Spleen (tissue), 11 donors: ENCODE measurements around the gene DNTT. TPM values are rescaled to one million over a fixed set of nuclear protein-coding genes. Genes with fewer than 3 reads are reported as not detected.

ENCODE experiments used
- DNase-seq: peaks from one replicate; pipeline ENCODE4 v3.0.0-alpha.2; 2020
- H3K27ac ChIP-seq, 8 donors: fragments of 200-600 bp; sonication (generic) in 7 of 8; 1 replicate in 4 of 8; 2 replicates in 4 of 8; pipeline versions ENCODE4 v1.5.0 to v1.8.0; 2016 to 2021; ENCODE audit warnings: inconsistent platforms in 4 of 8, mild to moderate bottlenecking in 4 of 8, moderate library complexity in 1 of 8
- H3K27me3 ChIP-seq, 7 donors: fragments of 200-600 bp; sonication (generic) in 6 of 7; replicated peaks in 1 of 7; 1 replicate in 4 of 7; 2 replicates in 3 of 7; pipeline versions ENCODE4 v1.5.0 to v1.8.0; 2016 to 2021; ENCODE audit warnings: inconsistent platforms in 3 of 7, mild to moderate bottlenecking in 1 of 7
- H3K36me3 ChIP-seq, 6 donors: fragments of 200-600 bp; sonication (generic) in 5 of 6; 1 replicate in 4 of 6; 2 replicates in 2 of 6; pipeline versions ENCODE4 v1.5.0 to v1.8.0; 2016 to 2021; ENCODE audit warnings: inconsistent platforms in 2 of 6
- H3K4me1 ChIP-seq, 6 donors: fragments of 200-600 bp; sonication (generic) in 5 of 6; 1 replicate in 3 of 6; 2 replicates in 3 of 6; pipeline versions ENCODE4 v1.5.0 to v1.8.0; 2016 to 2021; ENCODE audit warnings: inconsistent platforms in 3 of 6
- H3K4me3 ChIP-seq, 8 donors: fragments of 200-600 bp; sonication (generic) in 7 of 8; 1 replicate in 4 of 8; 2 replicates in 4 of 8; pipeline versions ENCODE4 v1.5.0 to v1.8.0; 2016 to 2021; ENCODE audit warnings: inconsistent platforms in 4 of 8, mild to moderate bottlenecking in 4 of 8, moderate library complexity in 2 of 8
- H3K9me3 ChIP-seq, 8 donors: fragments of 200-600 bp; sonication (generic) in 7 of 8; 1 replicate in 4 of 8; 2 replicates in 4 of 8; pipeline versions ENCODE4 v1.5.0 to v1.8.0; 2016 to 2021; ENCODE audit warnings: inconsistent platforms in 4 of 8
- POLR2A ChIP-seq, 3 donors: fragments of 450-650 bp; IDR thresholded peaks; one replicate each; pipeline ENCODE4 v1.5.1; 2017; ENCODE audit warnings: antibody characterized with exemption in 3 of 3, mild to moderate bottlenecking in 1 of 3
- POLR2AphosphoS5 ChIP-seq, 3 donors: sonication (generic); formaldehyde crosslinking; IDR thresholded peaks; one replicate each; pipeline ENCODE4 v1.5.1; 2017; ENCODE audit warnings: antibody characterized with exemption in 3 of 3
- WGBS, 5 donors: extraction: QIAGEN DNeasy Blood & Tissue Kit in 3 of 5; methylation state at CpG; one replicate each; pipeline versions ENCODE4 v1.1.5 to v1.1.7; 2013 to 2018; 5-methylcytosine and 5-hydroxymethylcytosine counted together
- intact Hi-C: fragments of 100-400 bp; cut with DNase I; formaldehyde crosslinking; loops from one replicate; pipeline ENCODE4 v1.15.0; 2023; ENCODE audit warnings: low total_unique reads
- polyA plus RNA-seq, 3 donors: library from polyadenylated mRNA; stranded (reverse); fragments of 200-250 nt; gene quantifications; one replicate each; pipeline ENCODE4 v1.2.1, GENCODE V29; 2013
- total RNA-seq, 7 donors: library from RNA; depleted of rRNA in 3 of 7; stranded (reverse); fragments of >200 nt in 3 of 7; fragmentation: NEBNext Ultra II Directional in 4 of 7; extraction: Animal tissue kit (Norgen Biotek cat#: 25700) in 4 of 7; gene quantifications; one replicate each; pipeline versions ENCODE4 v1.1.0 to v1.2.1, GENCODE V29; 2016 to 2021
- TF ChIP-seq, protein P1 (sequence below), 11 experiments: fragments of 200-600 bp in 7 of 11; fragments of 450-650 bp in 4 of 11; sonication (generic) in 4 of 11; IDR thresholded peaks in 8 of 11; conservative IDR thresholded peaks in 3 of 11; 1 replicate in 7 of 11; 2 replicates in 4 of 11; pipeline versions ENCODE4 v1.4.0 to v1.8.0; 2016 to 2021; ENCODE audit warnings: antibody characterized with exemption in 11 of 11, inconsistent platforms in 4 of 11, mild to moderate bottlenecking in 1 of 11
- donor health status: healthy with polysubstance abuse.
- donor health status: DM: no; HTN: no; CAD: no; lungs with moderate emphysema.
- donor health status: DM: no; HTN: no; CAD: no.
- donor health status: Bipolar disorder and iron deficiency.
- donor health status: healthy.
- donor health status: DM: no; HTN: no; CAD: no.
- donor health status: DM: yes; HTN: yes; CAD: no.

DNTT gene
- total and polyA plus RNA-seq, 10 donors, result 0.08 to 0.59 TPM; not detected in 8

GRCh38 chr10:96378741-96379140, 74.5 kb downstream of the DNTT start:
- Histone ChIP-seq H3K9me3 (no peaks in the 10 kb centered on the region), H3K36me3 (no peaks in the 10 kb centered on the region), H3K4me1 (peaks cover 0 to 29% (median 13%) of the 10 kb centered on the region in 6 donors), H3K27me3 (peaks cover 0 to 13% (median 0%) of the 10 kb centered on the region in 7 donors), H3K27ac (no peak overlapping the region), H3K4me3 (no peak overlapping the region)
- 86 to 91% (median 91%) methylated on average over 13 to 15 of the region's 15 CpGs for WGBS, 5 donors
- intact Hi-C loops, result no loop called here
- no peak for DNase-seq
- TF ChIP-seq POLR2A (IDR thresholded peaks at IDR 0.05) (no peak), POLR2AphosphoS5 (IDR thresholded peaks at IDR 0.05) (no peak)
- TF ChIP-seq, protein P1, sequence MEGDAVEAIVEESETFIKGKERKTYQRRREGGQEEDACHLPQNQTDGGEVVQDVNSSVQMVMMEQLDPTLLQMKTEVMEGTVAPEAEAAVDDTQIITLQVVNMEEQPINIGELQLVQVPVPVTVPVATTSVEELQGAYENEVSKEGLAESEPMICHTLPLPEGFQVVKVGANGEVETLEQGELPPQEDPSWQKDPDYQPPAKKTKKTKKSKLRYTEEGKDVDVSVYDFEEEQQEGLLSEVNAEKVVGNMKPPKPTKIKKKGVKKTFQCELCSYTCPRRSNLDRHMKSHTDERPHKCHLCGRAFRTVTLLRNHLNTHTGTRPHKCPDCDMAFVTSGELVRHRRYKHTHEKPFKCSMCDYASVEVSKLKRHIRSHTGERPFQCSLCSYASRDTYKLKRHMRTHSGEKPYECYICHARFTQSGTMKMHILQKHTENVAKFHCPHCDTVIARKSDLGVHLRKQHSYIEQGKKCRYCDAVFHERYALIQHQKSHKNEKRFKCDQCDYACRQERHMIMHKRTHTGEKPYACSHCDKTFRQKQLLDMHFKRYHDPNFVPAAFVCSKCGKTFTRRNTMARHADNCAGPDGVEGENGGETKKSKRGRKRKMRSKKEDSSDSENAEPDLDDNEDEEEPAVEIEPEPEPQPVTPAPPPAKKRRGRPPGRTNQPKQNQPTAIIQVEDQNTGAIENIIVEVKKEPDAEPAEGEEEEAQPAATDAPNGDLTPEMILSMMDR (IDR thresholded peaks at IDR 0.05 in 8 of 11, conservative IDR thresholded peaks at IDR 0.05 in 3 of 11), result no peak

- H3K4me1 ChIP-seq, result peaks cover 0 to 27% (median 8%) of the 10 kb centered on the region in 6 donors
- intact Hi-C loops, result no loop called here
- H3K36me3 ChIP-seq, result no peaks in the 10 kb centered on the region
- 60 to 86% (median 71%) methylated on average over 8 of the region's 8 CpGs for WGBS, 5 donors
- no peak overlapping the region for H3K4me3 ChIP-seq
- no peak for TF ChIP-seq POLR2A (IDR thresholded peaks at IDR 0.05)
- TF ChIP-seq POLR2AphosphoS5 (IDR thresholded peaks at IDR 0.05), result peak in 2 of 3 donors; percentile 47 to 51
- TF ChIP-seq, protein P1 (IDR thresholded peaks at IDR 0.05 in 8 of 11, conservative IDR thresholded peaks at IDR 0.05 in 3 of 11), result peak in 1 of 11 experiments; percentile 10
- H3K27ac ChIP-seq, result peak overlapping the region in 2 of 8 donors; percentile 14 to 30
- no peaks in the 10 kb centered on the region for H3K9me3 ChIP-seq
- peaks cover 0 to 15% (median 0%) of the 10 kb centered on the region in 7 donors for H3K27me3 ChIP-seq
- DNase-seq, result no peak
Observed at GRCh38 chr10:96379758-96380157, 75.5 kb downstream of the DNTT start.

- TF ChIP-seq, protein P1 (IDR thresholded peaks at IDR 0.05 in 8 of 11, conservative IDR thresholded peaks at IDR 0.05 in 3 of 11), result no peak
- peak in 1 of 3 donors; percentile 10 for TF ChIP-seq POLR2AphosphoS5 (IDR thresholded peaks at IDR 0.05)
- no peak for TF ChIP-seq POLR2A (IDR thresholded peaks at IDR 0.05)
- no peaks in the 10 kb centered on the region for H3K36me3 ChIP-seq
- intact Hi-C loops, result no loop called here
- H3K27ac ChIP-seq, result peak overlapping the region in 1 of 8 donors; percentile 30
- no peak overlapping the region for H3K4me3 ChIP-seq
- DNase-seq, result no peak
- peaks cover 0 to 17% (median 0%) of the 10 kb centered on the region in 6 donors for H3K4me1 ChIP-seq
- no peaks in the 10 kb centered on the region for H3K9me3 ChIP-seq
- peaks cover 0 to 11% (median 0%) of the 10 kb centered on the region in 7 donors for H3K27me3 ChIP-seq
- 61 to 73% (median 63%) methylated on average over 7 of the region's 7 CpGs for WGBS, 5 donors
Observed at GRCh38 chr10:96380821-96381220, 76.6 kb downstream of the DNTT start.

- Histone ChIP-seq H3K4me1 (peaks cover 0 to 17% (median 0%) of the 10 kb centered on the region in 6 donors), H3K4me3 (no peak overlapping the region), H3K27ac (no peak overlapping the region), H3K36me3 (no peaks in the 10 kb centered on the region), H3K27me3 (peaks cover 0 to 11% (median 0%) of the 10 kb centered on the region in 7 donors), H3K9me3 (no peaks in the 10 kb centered on the region)
- TF ChIP-seq, protein P1 (IDR thresholded peaks at IDR 0.05 in 8 of 11, conservative IDR thresholded peaks at IDR 0.05 in 3 of 11), result no peak
- no peak for TF ChIP-seq POLR2A (IDR thresholded peaks at IDR 0.05)
- TF ChIP-seq POLR2AphosphoS5 (IDR thresholded peaks at IDR 0.05), result no peak
- 72 to 81% (median 77%) methylated on average over 11 to 25 of the region's 25 CpGs for WGBS, 5 donors
- no peak for DNase-seq
- intact Hi-C loops, result no loop called here
Observed at GRCh38 chr10:96384506-96384905, 80.3 kb downstream of the DNTT start.
